ENCODE measurements around the gene SOAT2. TPM values are rescaled to one million over a fixed set of nuclear protein-coding genes. Genes with fewer than 3 reads are reported as not detected.
"Not testable (repeated sequence)": the region's sequence is repeated elsewhere in the genome, so short reads cannot be mapped to it uniquely, and the experiment has no call there.

SOAT2 gene
- polyA plus RNA-seq, 4 donors: 1.2 to 3.1 (median 1.6) TPM

DNA sequence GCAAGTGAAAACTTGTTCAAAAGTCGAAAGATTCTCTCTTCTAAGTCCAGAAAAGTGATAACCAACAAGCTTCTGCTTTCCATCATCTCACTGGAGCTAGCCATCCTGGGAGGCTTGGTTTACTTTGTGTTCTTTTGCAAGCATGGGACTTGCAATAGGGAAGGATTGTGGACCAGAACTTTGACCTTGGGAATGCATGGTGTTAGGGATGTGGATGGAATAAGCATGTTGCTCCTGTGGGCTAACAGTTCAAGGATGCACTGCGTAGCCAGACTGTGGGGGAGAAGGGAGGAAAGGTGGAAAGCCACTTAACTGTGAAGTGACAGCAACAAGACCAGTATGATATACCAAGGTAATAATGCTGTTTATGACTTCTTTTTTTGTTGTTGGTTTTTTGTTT, 28.6 kb downstream of the SOAT2 start:
- DNase-seq (ENCODE audit: low read depth in 4 of 4, low spot score in 2 of 4): no peak

DNA sequence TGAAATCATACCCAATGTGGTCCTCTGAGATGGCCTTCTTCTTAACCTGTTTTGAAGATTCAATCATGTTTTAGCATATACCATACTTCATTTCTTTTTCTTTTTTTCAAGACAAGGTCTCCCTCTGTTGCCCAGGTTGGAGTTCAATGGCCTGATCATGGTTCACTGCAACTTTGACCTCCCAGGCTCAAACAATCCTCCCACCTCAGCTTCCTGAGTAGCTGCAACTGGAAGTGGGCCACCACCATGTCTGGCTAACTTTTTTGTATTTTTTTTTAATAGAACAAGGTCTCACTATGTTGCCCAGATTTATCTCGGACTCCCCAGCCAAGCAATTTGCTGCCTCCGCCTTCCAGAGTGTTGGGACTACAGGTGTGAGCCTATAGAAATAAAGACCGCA, 30.4 kb downstream of the SOAT2 start:
- DNase-seq (ENCODE audit: low read depth in 4 of 4, low spot score in 2 of 4): no peak

- DNase-seq (ENCODE audit: low read depth in 4 of 4, low spot score in 2 of 4): no peak
These were observed 40.1 kb downstream of the SOAT2 start for GRCh38 chr12:53143355-53143754.

DNA sequence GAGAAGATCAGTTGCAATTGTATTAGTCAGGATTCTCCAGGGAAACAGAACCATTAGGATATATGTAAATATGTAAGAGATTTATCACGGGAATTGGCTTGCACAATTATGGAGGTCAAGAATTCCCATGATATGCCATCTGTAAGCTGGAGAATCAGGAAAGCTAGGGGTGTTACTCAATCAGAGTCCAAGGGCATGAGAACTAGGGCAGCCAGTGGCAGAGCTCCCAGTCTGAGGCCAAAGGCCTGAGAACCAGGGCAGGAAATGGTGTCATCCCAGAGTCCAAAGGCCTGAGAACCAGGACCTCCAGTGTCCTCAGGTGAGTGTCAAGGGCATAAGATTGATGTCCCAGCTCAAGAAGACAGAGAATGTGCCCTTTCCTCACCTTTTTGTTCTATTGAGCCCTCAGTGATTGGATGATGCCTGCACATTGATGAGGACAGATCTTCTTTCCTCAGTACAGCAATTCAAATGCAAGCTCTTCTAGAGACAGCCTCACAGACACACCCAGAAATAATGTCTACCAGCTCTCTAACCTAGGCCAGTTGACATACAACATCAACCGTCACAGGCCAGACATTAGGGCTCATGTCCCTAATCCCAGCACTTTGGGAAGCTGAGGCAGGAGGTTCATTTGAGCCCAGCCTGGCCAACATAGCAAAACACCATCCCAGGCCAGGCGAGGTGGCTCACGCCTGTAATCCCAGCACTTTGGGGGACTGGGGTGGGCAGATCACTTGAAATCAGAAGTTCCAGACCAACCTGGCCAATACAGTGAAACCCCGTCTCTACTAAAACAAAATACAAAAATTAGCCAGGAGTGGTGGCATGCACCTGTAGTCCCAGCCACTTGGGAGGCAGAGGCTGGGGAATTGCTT, 42.3 kb downstream of the SOAT2 start:
- DNase-seq (ENCODE audit: low read depth in 4 of 4, low spot score in 2 of 4): no peak

GRCh38 chr12:53147181-53147580, 43.9 kb downstream of the SOAT2 start:
- no peak for DNase-seq (ENCODE audit: low read depth in 4 of 4, low spot score in 2 of 4)

GRCh38 chr12:53147653-53148052, 44.4 kb downstream of the SOAT2 start:
- DNase-seq (ENCODE audit: low read depth in 4 of 4, low spot score in 2 of 4): no peak

DNA sequence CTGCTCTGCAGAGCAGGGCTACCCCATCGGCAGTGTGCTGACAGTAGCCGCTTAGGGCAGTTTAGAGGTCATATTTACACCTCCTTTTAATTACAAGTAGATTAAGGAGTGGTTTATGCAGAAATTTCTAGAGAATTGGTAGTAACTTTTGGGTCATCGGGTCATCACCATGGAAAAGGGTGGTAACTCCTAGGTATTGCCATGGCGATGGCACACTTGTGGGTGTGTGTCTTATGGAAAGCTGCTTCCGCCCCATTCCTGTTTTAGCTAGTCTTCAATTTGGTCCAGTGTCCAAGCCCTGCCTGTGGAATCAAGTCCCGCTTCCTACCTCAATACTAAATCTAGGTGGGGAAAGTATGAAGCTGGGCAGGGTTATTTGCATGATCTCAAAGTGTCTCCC, 47.8 kb downstream of the SOAT2 start:
- DNase-seq (ENCODE audit: low read depth in 4 of 4, low spot score in 2 of 4): no peak

- DNase-seq (ENCODE audit: low read depth in 4 of 4, low spot score in 2 of 4): no peak
These were observed 49.1 kb downstream of the SOAT2 start for GRCh38 chr12:53152390-53152789.

DNA sequence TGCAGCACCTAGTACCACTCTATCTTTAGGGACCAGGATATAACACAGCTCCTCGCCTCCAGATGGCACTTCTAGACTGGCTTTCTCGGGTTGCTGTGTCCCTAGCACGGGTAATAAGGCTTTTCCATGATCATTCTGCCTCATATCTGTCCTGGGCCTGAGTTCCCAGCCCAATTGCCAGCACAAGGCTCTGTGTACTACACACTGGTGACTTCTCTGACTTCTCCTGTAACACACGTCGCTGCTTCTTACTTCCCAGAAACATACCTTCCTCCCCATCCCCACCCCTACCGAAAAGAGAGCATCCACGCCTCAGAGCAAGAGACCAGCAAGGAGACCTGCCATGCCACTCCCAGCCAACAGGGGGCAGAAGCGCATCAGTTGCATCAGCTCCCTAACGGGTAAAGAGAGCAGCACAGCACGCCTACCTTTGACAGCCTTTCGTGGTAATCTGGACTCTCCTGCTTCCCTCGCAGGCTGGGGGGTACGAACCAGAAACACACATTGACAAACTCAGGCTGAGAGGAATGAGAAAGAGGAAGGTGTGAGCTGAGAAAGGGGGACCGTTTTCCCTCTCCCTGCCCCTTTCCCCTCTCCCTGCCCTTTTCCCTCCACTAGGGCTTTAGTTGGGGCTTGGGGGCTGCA, 56.0 kb downstream of the SOAT2 start:
- DNase-seq (ENCODE audit: low read depth in 4 of 4, low spot score in 2 of 4): peak in 3 of 4 donors; percentile 39 to 54 (median 49)

DNA sequence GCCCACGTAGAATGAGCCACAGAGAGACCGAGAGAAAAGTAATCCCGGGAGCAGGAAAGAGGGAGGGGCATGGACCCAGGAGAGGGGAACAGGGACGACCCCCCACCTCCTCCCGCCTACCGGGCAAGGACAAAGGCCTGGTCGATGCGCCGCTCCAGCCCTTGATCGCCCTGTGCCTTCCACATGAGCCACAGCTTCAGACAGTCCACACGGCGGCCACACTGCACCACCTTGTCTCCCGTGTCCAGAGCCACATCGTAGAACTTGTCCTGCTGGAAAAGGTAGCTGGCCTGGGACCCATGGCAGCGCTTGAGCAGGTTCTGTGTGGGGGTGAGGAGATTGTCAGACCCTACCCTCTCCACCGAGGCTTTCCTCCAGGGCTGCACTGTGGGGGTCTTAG, 56.7 kb downstream of the SOAT2 start:
- DNase-seq (ENCODE audit: low read depth in 4 of 4, low spot score in 2 of 4): no peak

DNA sequence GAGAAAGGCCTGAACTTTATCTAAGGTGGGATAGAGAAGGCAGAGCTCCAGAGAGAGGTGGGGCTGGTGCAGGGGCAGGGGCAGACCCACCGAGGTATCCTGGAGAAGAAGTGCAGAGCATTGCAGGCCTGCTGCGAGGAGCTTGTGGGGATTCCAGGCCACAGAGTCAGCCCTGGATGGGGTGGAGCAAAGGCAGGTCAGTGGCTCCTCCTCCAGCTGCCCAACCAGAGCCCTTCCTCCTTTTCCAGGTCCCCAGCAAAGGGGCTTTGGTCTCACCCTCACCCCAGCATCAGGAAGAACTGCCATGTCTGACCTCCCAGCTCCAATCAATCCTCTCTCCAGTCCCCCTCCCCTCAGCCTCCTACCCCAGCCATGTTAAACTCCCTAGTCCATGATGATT, 57.4 kb downstream of the SOAT2 start:
- DNase-seq (ENCODE audit: low read depth in 4 of 4, low spot score in 2 of 4): no peak

- no peak for DNase-seq (ENCODE audit: low read depth in 4 of 4, low spot score in 2 of 4)
These were observed 58.0 kb downstream of the SOAT2 start for GRCh38 chr12:53161119-53161911.

DNA sequence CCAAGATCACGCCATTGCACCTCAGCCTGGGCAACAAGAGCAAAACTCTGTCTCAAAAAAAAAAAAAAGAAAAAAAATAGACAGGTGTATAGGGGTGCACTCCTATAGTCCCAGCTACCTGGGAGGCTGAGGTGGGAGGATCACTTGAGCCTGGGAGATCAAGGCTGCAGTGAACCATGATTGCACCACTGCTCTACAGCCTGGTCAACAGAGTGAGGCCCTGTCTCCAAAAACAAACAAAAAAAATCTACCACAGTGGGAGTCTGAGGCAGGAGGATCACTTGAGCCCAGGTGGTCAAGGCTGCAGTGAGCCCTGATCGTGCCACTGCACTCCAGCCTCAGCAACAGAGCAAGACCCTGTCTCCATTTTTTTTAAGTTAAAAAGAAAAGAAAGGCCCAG, 59.7 kb downstream of the SOAT2 start:
- not testable (repeated sequence) for DNase-seq (ENCODE audit: low read depth in 4 of 4, low spot score in 2 of 4)

DNA sequence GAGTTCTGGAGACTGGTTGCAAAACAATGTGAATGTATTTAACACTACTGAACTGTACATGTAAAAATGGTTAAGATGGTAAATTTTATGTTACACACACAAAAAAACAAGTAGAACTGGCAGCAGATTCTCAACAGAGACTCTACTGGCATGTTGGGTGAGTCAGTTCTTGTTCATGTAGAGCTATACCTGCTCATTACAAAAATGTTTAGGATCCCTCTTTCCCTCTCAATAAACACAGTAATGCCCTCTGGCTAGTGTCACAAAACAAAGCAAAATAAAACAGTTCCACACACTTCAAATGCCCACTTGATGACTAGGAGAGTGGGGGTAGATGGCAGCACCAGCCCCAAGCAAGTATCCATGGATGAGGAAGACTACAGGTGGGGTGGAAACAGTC, 63.6 kb downstream of the SOAT2 start:
- no peak for DNase-seq (ENCODE audit: low read depth in 4 of 4, low spot score in 2 of 4)

GRCh38 chr12:53169644-53170043, 66.4 kb downstream of the SOAT2 start:
- DNase-seq (ENCODE audit: low read depth in 4 of 4, low spot score in 2 of 4): no peak

- no peak for DNase-seq (ENCODE audit: low read depth in 4 of 4, low spot score in 2 of 4)
These were observed 66.9 kb downstream of the SOAT2 start for GRCh38 chr12:53170215-53170614.

- DNase-seq (ENCODE audit: low read depth in 4 of 4, low spot score in 2 of 4): no peak
These were observed 67.8 kb downstream of the SOAT2 start for GRCh38 chr12:53170876-53171724.

- no peak for DNase-seq (ENCODE audit: low read depth in 4 of 4, low spot score in 2 of 4)
These were observed 68.5 kb downstream of the SOAT2 start for GRCh38 chr12:53171725-53172329.

DNA sequence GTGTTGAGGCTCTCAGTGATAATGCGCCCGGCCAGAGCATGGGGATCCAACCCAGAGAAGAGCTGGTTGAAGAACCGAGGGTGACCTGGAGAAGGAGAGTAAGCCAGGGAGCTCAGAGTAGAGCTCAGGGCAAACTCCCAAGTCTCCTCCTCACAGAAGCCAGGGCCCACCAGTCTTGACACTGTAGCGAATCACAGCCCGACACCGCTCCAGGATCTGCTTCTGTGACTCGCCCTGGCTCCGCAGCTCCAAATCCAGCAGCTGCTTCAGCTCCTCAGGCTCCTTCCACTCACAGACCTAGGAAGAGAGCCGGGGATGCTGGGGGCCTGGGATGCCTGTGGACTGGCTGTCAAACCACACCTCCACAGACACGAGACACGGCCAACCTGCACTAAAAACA, 69.1 kb downstream of the SOAT2 start:
- DNase-seq (ENCODE audit: low read depth in 4 of 4, low spot score in 2 of 4): no peak

All from left renal cortex interstitium (tissue), 4 donors.